GM23248 (cell line): ENCODE results near the gene LGR6.

Experiments used
- EZH2 ChIP-seq: fragments of 200-600 bp; sonication (generic); IDR thresholded peaks from 2 replicates; pipeline ENCODE4 v1.6.1; 2018; ENCODE audit warnings: antibody characterized with exemption, mild to moderate bottlenecking; ENCODE audit not compliant: insufficient read depth, poor library complexity, severe bottlenecking
- EZH2phosphoT487 ChIP-seq: fragments of 200-600 bp; sonication (generic); IDR thresholded peaks from 2 replicates; pipeline ENCODE4 v1.6.1; 2018; ENCODE audit warnings: antibody characterized with exemption, moderate library complexity, mild to moderate bottlenecking, low read depth; ENCODE audit not compliant: insufficient read depth

DNA sequence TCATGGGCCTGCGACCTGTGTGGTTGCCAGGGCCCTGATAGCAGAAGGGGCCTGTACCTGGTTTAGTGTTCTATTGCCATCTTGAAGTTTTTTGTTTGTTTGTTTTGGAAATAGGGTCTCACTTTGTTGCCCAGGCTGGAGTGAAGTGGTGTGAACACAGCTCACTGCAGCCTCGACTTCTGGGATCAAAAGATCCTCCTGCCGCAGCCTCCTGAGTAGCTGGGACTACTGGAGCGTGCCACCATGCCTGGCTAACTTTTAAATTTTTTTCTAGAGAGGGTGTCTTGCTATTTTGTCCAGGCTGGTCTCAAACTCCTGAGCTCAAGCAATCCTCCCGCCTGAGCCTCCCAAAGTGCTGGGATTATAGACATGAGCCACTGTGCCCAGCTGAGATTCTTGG is 75.2 kb downstream of the LGR6 start:
- TF ChIP-seq EZH2phosphoT487 (no peak), EZH2 (no peak)
